OCI-LY3 (cell line): ENCODE results near the gene TEX14.

Experiments used
- CTCF ChIP-seq: fragments of 200-600, 300-600 bp; sonication (generic); IDR thresholded peaks from 2 replicates; pipeline ENCODE4 v1.5.1; 2014; ENCODE audit warnings: antibody characterized with exemption, low read length, low read depth
- EZH2phosphoT487 ChIP-seq: fragments of 200-600 bp; shearing (Covaris generic); IDR thresholded peaks from 2 replicates; pipeline ENCODE4 v1.6.1; 2018; ENCODE audit warnings: antibody characterized with exemption, mixed run types, low read depth

- TF ChIP-seq CTCF = no peak
- TF ChIP-seq EZH2phosphoT487 = no peak
These were observed 30.4 kb upstream of the TEX14 start for GRCh38 chr17:58722274-58722673.
